Measurements from ENCODE around the gene GPAM.

DNA sequence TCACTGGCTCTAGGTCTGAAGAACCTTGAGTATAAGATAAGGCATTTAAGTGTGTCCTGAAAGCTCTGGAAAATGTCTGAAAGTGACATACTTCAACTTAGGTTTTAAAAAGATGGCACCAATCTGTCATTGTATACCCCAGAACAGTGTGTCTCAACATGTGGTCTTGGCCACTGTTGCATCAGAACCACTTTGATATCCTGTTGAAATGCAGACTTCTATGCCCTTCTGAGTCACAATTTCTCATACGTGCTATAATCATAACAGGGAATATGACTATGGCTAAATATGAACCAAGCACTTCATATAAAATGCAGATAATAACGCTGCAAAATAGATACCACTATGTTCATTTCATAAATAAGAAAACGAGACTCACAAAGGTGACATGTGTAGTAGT lies 38.0 kb upstream of the GPAM start:
- TF ChIP-seq EP300 (IDR thresholded peaks at IDR 0.05) (no peak), POLR2A (IDR thresholded peaks at IDR 0.05) (no peak), POLR2AphosphoS5 (IDR thresholded peaks at IDR 0.05) (no peak)
- TF ChIP-seq, protein P1, sequence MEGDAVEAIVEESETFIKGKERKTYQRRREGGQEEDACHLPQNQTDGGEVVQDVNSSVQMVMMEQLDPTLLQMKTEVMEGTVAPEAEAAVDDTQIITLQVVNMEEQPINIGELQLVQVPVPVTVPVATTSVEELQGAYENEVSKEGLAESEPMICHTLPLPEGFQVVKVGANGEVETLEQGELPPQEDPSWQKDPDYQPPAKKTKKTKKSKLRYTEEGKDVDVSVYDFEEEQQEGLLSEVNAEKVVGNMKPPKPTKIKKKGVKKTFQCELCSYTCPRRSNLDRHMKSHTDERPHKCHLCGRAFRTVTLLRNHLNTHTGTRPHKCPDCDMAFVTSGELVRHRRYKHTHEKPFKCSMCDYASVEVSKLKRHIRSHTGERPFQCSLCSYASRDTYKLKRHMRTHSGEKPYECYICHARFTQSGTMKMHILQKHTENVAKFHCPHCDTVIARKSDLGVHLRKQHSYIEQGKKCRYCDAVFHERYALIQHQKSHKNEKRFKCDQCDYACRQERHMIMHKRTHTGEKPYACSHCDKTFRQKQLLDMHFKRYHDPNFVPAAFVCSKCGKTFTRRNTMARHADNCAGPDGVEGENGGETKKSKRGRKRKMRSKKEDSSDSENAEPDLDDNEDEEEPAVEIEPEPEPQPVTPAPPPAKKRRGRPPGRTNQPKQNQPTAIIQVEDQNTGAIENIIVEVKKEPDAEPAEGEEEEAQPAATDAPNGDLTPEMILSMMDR (IDR thresholded peaks at IDR 0.05): no peak

Data from gastroesophageal sphincter (tissue), 3 donors.